ENCODE results near the gene PTPRS.

Gene PTPRS

DNA sequence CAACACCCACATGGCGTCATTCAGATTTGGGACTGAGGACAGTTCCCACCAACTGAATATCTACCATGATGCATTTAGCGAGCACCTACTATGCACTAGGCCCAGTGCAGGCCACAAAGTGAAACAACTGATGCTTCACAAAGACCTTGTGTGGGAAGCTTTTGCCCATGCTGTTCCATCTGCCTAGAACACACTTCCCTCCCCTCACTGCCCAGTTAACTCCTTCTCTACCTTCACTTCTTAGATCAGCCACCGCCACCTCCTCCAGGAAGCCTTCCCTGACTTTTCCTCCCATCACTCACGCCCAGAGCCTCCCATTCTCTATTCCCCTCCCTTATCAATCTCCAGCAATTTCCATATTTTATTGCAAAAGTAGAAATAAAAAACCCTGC is 25.7 kb downstream of the PTPRS start (continued):
- TF ChIP-seq, protein P1, sequence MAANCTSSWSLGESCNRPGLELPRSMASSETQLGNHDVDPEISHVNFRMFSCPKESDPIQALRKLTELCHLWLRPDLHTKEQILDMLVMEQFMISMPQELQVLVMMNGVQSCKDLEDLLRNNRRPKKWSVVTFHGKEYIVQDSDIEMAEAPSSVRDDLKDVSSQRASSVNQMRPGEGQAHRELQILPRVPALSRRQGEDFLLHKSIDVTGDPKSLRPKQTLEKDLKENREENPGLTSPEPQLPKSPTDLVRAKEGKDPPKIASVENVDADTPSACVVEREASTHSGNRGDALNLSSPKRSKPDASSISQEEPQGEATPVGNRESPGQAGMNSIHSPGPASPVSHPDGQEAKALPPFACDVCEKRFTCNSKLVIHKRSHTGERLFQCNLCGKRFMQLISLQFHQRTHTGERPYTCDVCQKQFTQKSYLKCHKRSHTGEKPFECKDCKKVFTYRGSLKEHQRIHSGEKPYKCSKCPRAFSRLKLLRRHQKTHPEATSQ (tag by site-specific recombination; IDR thresholded peaks at IDR 0.05) = no peak
- TF ChIP-seq ZNF184 (tag by site-specific recombination; IDR thresholded peaks at IDR 0.05) = no peak
- TF ChIP-seq, protein P2, sequence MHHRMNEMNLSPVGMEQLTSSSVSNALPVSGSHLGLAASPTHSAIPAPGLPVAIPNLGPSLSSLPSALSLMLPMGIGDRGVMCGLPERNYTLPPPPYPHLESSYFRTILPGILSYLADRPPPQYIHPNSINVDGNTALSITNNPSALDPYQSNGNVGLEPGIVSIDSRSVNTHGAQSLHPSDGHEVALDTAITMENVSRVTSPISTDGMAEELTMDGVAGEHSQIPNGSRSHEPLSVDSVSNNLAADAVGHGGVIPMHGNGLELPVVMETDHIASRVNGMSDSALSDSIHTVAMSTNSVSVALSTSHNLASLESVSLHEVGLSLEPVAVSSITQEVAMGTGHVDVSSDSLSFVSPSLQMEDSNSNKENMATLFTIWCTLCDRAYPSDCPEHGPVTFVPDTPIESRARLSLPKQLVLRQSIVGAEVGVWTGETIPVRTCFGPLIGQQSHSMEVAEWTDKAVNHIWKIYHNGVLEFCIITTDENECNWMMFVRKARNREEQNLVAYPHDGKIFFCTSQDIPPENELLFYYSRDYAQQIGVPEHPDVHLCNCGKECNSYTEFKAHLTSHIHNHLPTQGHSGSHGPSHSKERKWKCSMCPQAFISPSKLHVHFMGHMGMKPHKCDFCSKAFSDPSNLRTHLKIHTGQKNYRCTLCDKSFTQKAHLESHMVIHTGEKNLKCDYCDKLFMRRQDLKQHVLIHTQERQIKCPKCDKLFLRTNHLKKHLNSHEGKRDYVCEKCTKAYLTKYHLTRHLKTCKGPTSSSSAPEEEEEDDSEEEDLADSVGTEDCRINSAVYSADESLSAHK (tag by site-specific recombination; IDR thresholded peaks at IDR 0.05) = no peak
- no peak for TF ChIP-seq ZNF791 (tag by site-specific recombination; IDR thresholded peaks at IDR 0.05)
- TF ChIP-seq ZNF624 (tag by site-specific recombination; IDR thresholded peaks at IDR 0.05) = no peak
- TF ChIP-seq ZNF623 (tag by site-specific recombination; IDR thresholded peaks at IDR 0.05) = 0 out of 2 replicates have a peak, but pooled peaks have one; percentile 8
- peak; percentile 98 for TF ChIP-seq ZNF664 (tag by site-specific recombination; IDR thresholded peaks at IDR 0.05)
- TF ChIP-seq, protein P3, sequence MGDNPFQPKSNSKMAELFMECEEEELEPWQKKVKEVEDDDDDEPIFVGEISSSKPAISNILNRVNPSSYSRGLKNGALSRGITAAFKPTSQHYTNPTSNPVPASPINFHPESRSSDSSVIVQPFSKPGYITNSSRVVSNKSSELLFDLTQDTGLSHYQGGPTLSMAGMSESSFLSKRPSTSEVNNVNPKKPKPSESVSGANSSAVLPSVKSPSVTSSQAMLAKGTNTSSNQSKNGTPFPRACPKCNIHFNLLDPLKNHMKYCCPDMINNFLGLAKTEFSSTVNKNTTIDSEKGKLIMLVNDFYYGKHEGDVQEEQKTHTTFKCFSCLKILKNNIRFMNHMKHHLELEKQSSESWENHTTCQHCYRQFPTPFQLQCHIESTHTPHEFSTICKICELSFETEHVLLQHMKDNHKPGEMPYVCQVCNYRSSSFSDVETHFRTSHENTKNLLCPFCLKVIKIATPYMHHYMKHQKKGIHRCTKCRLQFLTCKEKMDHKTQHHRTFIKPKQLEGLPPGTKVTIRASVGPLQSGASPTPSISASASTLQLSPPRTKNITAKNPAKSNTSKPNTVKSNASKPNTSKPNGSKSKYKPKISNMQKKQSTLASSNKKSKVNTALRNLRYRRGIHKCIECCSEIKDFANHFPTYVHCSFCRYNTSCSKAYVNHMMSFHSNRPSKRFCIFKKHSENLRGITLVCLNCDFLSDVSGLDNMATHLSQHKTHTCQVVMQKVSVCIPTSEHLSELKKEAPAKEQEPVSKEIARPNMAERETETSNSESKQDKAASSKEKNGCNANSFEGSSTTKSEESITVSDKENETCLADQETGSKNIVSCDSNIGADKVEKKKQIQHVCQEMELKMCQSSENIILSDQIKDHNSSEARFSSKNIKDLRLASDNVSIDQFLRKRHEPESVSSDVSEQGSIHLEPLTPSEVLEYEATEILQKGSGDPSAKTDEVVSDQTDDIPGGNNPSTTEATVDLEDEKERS (tag by site-specific recombination; IDR thresholded peaks at IDR 0.05) = 0 out of 2 replicates have a peak, but pooled peaks have one; percentile 48
- TF ChIP-seq, protein P4, sequence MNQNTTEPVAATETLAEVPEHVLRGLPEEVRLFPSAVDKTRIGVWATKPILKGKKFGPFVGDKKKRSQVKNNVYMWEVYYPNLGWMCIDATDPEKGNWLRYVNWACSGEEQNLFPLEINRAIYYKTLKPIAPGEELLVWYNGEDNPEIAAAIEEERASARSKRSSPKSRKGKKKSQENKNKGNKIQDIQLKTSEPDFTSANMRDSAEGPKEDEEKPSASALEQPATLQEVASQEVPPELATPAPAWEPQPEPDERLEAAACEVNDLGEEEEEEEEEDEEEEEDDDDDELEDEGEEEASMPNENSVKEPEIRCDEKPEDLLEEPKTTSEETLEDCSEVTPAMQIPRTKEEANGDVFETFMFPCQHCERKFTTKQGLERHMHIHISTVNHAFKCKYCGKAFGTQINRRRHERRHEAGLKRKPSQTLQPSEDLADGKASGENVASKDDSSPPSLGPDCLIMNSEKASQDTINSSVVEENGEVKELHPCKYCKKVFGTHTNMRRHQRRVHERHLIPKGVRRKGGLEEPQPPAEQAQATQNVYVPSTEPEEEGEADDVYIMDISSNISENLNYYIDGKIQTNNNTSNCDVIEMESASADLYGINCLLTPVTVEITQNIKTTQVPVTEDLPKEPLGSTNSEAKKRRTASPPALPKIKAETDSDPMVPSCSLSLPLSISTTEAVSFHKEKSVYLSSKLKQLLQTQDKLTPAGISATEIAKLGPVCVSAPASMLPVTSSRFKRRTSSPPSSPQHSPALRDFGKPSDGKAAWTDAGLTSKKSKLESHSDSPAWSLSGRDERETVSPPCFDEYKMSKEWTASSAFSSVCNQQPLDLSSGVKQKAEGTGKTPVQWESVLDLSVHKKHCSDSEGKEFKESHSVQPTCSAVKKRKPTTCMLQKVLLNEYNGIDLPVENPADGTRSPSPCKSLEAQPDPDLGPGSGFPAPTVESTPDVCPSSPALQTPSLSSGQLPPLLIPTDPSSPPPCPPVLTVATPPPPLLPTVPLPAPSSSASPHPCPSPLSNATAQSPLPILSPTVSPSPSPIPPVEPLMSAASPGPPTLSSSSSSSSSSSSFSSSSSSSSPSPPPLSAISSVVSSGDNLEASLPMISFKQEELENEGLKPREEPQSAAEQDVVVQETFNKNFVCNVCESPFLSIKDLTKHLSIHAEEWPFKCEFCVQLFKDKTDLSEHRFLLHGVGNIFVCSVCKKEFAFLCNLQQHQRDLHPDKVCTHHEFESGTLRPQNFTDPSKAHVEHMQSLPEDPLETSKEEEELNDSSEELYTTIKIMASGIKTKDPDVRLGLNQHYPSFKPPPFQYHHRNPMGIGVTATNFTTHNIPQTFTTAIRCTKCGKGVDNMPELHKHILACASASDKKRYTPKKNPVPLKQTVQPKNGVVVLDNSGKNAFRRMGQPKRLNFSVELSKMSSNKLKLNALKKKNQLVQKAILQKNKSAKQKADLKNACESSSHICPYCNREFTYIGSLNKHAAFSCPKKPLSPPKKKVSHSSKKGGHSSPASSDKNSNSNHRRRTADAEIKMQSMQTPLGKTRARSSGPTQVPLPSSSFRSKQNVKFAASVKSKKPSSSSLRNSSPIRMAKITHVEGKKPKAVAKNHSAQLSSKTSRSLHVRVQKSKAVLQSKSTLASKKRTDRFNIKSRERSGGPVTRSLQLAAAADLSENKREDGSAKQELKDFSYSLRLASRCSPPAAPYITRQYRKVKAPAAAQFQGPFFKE (tag by site-specific recombination; IDR thresholded peaks at IDR 0.05; ENCODE audit: borderline replicate concordance) = no peak
- no peak for TF ChIP-seq ZNF132 (tag by site-specific recombination; IDR thresholded peaks at IDR 0.05; ENCODE audit: borderline replicate concordance)
- no peak for TF ChIP-seq ZNF10 (tag by site-specific recombination; IDR thresholded peaks at IDR 0.05)

DNA sequence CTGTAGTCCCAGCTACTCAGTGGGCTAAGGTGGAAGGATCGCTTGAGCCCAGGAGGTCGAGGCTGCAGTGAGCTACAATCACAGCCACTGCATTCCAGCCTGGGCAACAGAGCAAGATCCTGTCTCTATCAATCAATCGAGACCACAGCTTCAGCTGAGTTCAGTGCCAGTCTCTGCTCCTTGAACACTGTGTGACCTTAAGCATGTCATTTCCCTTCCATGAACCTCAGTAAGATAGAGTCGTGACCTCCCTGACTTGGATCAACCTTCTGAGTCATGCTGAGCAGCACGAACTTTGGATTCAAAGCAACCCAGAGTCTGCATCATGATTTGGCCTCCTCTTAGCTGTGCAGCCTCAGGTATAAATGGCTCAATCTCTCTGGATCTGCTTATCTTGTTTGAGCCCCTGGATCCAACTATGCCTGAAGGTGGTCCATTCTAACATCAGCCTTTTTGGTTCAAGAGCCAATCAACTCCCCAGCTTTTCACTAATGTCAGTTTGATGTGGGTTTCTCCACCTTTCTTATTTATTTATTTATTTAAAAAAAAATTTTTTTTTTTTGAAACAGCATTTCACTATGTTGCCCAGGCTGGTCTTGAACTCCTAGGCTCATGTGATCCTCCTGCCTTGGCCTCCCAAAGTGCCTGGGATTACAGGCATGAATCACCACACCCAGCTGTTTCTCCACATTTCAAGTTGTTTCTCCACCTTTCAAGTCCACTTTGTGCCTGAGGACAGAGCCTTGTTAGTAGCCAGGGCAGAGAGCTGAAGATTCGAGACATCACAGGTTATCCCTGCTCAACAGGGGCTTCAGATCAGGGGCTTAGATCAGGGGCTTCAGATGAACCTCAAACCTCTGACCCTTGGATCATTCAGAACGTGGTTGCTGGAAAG is 26.4 kb downstream of the PTPRS start:
- Histone ChIP-seq H3K4me1 (ENCODE audit: control insufficient read depth, insufficient read depth, low read length) (no peaks in the 10 kb centered on the region), H3K27ac (ENCODE audit: extremely low read depth, low read depth, low read length) (no peak overlapping the region), H3K4me3 (ENCODE audit: low read depth, low read length) (no peak overlapping the region), H3K36me3 (ENCODE audit: control insufficient read depth in 2 of 2, insufficient read depth in 1 of 2, low read length in 2 of 2) (no peaks in the 10 kb centered on the region), H3K9me3 (ENCODE audit: control insufficient read depth, insufficient read depth, low read depth, low read length) (no peaks in the 10 kb centered on the region)
- POLR2A ChIA-PET = no interaction called here
- TF ChIP-seq YY2 (tag by site-specific recombination; IDR thresholded peaks at IDR 0.05) (no peak), ZNF677 (tag by site-specific recombination; IDR thresholded peaks at IDR 0.05) (no peak), ZNF121 (tag by site-specific recombination; IDR thresholded peaks at IDR 0.05) (peak; percentile 50; the same call in 1 of the 2 replicates), ZNF175 (tag by site-specific recombination; IDR thresholded peaks at IDR 0.05) (no peak), ZNF768 (tag by site-specific recombination; IDR thresholded peaks at IDR 0.05) (no peak)
- TF ChIP-seq, protein P5, sequence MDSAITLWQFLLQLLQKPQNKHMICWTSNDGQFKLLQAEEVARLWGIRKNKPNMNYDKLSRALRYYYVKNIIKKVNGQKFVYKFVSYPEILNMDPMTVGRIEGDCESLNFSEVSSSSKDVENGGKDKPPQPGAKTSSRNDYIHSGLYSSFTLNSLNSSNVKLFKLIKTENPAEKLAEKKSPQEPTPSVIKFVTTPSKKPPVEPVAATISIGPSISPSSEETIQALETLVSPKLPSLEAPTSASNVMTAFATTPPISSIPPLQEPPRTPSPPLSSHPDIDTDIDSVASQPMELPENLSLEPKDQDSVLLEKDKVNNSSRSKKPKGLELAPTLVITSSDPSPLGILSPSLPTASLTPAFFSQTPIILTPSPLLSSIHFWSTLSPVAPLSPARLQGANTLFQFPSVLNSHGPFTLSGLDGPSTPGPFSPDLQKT (IDR thresholded peaks at IDR 0.05; ENCODE audit: borderline replicate concordance, low read depth, low read length) = no peak
- TF ChIP-seq, protein P6, sequence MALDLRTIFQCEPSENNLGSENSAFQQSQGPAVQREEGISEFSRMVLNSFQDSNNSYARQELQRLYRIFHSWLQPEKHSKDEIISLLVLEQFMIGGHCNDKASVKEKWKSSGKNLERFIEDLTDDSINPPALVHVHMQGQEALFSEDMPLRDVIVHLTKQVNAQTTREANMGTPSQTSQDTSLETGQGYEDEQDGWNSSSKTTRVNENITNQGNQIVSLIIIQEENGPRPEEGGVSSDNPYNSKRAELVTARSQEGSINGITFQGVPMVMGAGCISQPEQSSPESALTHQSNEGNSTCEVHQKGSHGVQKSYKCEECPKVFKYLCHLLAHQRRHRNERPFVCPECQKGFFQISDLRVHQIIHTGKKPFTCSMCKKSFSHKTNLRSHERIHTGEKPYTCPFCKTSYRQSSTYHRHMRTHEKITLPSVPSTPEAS (tag by site-specific recombination; IDR thresholded peaks at IDR 0.05) = no peak
- CTCF ChIA-PET = interaction anchor here (0.7 to 1.4 kb wide), 2 partner anchors 13 to 656 kb away, joined by 3 read pairs; no protein-coding TSS in a partner anchor
